GM12891 (cell line): Measurements from ENCODE around the gene UBE2E1.
A peak's percentile ranks its signal among the peaks of the same experiment; 100 is the strongest.

ENCODE experiments used
- DNase-seq: peaks from one replicate; pipeline ENCODE4 v3.0.0; 2011; ENCODE audit warnings: low spot score; ENCODE audit not compliant: insufficient read length
- FAIRE-seq: peaks from 2 replicates; lab custom pipeline; 2011; peaks lifted over from hg19 to GRCh38; lab: Jason Lieb, UNC
- PAX5 ChIP-seq: IDR thresholded peaks from 2 replicates; pipeline ENCODE4 v1.6.1; 2011; ENCODE audit warnings: low read length, moderate library complexity, mild to moderate bottlenecking; ENCODE audit not compliant: insufficient read depth, severe bottlenecking
- POLR2A ChIP-seq: IDR thresholded peaks from 2 replicates; pipeline ENCODE4 v1.6.1; 2011; ENCODE audit warnings: low read depth, low read length, control low read depth
- POLR2AphosphoS5 ChIP-seq: IDR thresholded peaks from 2 replicates; pipeline ENCODE4 v1.6.1; 2011; ENCODE audit warnings: low read depth, low read length, control low read depth
- POU2F2 ChIP-seq: IDR thresholded peaks from 2 replicates; pipeline ENCODE4 v1.6.1; 2011; ENCODE audit warnings: low read depth, mild to moderate bottlenecking, control low read depth, low read length, moderate library complexity
- SPI1 ChIP-seq: IDR thresholded peaks from 2 replicates; pipeline ENCODE4 v1.6.1; 2011; ENCODE audit warnings: low read depth, low read length, control low read depth
- TAF1 ChIP-seq: IDR thresholded peaks from 2 replicates; pipeline ENCODE4 v1.6.1; 2011; ENCODE audit warnings: low read depth, low read length, control low read depth

The UBE2E1 gene

DNA sequence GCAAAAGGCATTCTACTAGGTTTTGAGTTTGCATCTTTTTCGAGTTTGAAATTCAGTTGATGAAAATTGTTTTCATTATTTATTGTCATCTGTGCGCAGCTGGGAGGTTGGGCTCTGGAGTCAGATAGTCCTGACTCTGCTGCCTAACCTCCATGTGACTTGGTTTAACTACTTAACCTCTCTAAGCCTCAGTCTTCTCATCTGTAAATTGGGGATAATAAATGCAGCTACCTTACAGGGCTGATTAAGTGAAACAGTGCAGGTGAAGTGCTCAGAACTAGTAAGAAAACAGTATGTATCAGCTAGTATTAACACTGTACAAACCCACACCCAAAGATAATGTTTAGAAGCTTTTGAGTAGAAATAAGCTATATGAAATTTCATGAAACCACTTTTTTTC, 14.1 kb upstream of the UBE2E1 start:
- DNase-seq (no peak), FAIRE-seq (no peak)
- no peak for TF ChIP-seq POLR2A

DNA sequence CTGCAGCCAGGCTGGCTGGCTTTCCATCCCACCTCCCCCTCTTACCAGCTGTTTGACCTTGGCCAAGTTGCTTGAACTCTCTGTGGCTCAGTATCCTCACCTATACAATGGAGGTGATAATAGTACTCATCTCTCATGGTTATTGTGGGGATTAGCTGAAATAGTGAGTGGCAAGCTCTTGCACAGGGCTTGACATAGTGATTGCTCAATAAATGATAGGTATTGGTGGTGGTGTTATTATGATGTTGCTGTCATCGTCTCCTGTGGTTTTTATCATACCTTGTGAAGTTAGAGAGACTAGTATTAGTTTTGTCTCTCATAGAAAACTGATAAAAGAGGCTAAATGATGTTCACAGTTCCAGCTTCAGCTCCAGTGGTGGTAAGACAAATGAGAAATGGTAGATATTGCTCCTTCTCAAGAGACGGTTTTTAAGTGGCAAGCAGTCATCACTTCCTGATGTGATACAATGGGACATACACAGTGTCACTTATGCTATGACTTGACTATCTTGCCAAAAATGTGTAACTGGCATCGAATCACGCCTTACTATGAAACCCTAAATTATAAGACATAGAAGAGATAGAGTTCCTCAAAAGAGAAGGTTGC, 12.1 kb upstream of the UBE2E1 start:
- DNase-seq (no peak), FAIRE-seq (no peak)
- no peak for TF ChIP-seq TAF1
- TF ChIP-seq POLR2A, result no peak
- no peak for TF ChIP-seq POU2F2
- TF ChIP-seq POLR2AphosphoS5, result no peak
- TF ChIP-seq PAX5, result no peak
- no peak for TF ChIP-seq SPI1

DNA sequence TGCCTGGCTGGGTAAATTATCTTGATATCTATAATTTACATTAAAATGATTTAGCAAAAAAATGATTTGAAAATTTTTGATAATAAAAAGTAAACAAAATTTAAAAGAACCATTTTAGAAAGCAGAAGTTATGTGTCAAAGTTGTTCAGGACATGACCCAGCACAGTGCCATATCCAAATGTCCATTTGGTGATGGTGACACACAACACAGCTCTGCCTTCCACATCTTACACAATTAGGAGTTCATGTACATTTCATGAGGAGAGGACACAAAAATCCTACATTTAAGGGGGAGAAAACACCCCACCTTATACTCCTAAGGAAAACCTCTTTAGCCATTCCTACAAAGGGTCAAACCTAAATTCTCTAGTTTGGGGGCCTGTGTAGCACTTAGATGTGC, 10.7 kb upstream of the UBE2E1 start:
- no peak for FAIRE-seq
- no peak for TF ChIP-seq TAF1
- TF ChIP-seq POU2F2, result no peak
- TF ChIP-seq POLR2AphosphoS5, result no peak
- DNase-seq, result no peak

DNA sequence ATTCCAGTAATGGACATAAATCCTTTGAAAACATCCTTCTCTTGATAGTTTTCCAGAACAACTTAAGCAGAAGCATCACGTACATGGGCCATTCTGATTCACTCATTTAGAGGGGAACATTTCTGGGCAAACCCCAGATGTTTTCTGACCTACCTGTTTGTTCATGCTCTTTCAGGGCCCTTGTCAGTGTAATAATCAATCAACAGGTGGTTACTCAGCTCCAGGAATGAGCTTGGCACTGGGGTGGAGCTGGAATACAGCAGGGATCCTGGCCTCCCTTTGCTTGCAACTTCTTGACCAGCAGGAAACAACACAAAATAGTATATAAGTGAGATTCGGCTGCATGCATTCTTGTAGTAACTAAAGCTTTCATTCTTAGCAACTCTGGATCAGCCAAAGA, 9.2 kb upstream of the UBE2E1 start:
- FAIRE-seq (no peak), DNase-seq (no peak)
- TF ChIP-seq POLR2AphosphoS5 (no peak), SPI1 (no peak), PAX5 (no peak), TAF1 (no peak), POU2F2 (no peak), POLR2A (no peak)

DNA sequence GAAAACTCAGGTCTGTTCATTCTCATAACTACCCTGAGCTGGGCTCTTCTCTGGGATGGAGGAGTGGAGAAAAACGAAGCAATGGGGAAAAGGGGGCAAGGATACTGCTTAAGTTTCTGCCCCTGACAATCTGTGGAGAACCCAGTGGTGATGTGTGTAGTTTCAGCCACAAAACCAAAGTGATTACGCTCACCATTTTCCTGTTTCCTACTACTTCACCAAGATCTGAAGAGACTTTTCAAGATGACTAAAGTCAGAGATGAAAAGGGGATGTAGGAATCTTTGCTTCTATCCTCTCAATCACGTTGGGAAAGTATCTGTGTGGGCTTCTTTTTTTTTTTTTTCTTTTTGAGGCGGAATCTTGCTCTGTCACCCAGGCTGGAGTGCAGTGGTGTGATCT, 8.3 kb upstream of the UBE2E1 start:
- DNase-seq (no peak), FAIRE-seq (peak; percentile 88)
- TF ChIP-seq SPI1, result peak; percentile 74
- no peak for TF ChIP-seq POU2F2

DNA sequence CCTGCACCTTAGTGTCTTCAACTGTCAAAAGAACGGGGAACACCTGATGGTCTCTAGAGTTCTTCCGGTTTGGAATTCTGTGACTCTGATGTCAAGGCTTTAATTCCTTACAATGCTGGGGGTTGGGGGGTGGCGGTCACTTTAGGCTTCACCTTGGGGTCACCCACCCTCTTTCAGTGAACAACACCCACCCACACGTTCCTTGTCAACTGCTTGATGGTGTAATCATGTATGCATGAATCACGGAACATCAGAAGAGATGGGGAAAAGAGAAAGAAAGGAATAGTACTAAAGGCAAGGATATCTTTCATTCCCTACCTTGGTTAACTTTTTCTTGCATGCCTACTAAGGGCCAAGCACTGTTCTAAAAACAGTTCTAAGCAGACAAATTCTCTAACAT, 7.3 kb upstream of the UBE2E1 start:
- TF ChIP-seq POLR2A, result no peak
- no peak for TF ChIP-seq POLR2AphosphoS5
- no peak for TF ChIP-seq SPI1
- no peak for TF ChIP-seq PAX5
- TF ChIP-seq POU2F2, result no peak
- TF ChIP-seq TAF1, result no peak
- peak; percentile 43 for FAIRE-seq
- DNase-seq, result no peak

DNA sequence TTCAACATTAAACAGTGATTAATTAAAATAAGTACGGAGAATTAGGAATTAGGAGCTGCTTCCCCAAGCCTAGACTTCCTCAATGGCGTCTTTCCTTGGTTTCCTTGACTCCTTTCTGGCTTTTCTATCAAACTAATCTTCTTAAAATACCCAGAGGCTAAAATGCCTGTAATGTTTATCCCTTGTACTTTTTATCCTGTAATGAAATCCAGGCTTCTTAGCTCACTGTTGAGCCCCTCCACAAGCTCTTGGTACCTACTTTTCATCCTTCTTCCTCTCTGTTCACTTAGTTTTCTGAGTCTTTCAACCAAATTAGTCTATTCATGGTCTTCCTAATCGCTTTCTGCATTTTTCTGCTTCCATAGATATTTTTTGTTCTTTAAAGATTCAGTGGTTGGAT, 6.9 kb upstream of the UBE2E1 start:
- DNase-seq, result no peak
- no peak for TF ChIP-seq PAX5
- TF ChIP-seq POLR2A, result no peak
- TF ChIP-seq POU2F2, result no peak
- TF ChIP-seq TAF1, result no peak
- TF ChIP-seq POLR2AphosphoS5, result no peak
- no peak for TF ChIP-seq SPI1
- no peak for FAIRE-seq

DNA sequence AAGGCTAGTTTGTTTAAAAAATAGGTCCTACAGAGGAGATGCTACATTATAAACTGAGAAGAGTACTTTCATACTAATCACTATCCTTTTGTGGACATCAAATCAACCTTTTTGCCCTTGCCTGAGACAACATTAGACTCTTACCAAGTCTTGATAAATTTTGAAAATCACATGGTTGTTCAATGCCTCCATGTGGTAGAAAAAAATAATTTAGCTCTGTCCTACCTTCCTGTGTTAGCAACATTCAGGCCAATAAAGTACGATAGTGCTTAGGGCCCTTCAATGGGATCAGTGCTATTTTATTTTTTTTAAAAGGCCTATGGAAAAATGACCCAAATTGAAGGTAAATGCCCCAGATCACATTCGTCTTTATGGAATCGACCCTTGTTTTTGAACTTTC, 5.0 kb upstream of the UBE2E1 start:
- DNase-seq (no peak), FAIRE-seq (no peak)
- TF ChIP-seq SPI1 (no peak), POLR2AphosphoS5 (no peak), POU2F2 (no peak), TAF1 (no peak), POLR2A (no peak), PAX5 (no peak)

DNA sequence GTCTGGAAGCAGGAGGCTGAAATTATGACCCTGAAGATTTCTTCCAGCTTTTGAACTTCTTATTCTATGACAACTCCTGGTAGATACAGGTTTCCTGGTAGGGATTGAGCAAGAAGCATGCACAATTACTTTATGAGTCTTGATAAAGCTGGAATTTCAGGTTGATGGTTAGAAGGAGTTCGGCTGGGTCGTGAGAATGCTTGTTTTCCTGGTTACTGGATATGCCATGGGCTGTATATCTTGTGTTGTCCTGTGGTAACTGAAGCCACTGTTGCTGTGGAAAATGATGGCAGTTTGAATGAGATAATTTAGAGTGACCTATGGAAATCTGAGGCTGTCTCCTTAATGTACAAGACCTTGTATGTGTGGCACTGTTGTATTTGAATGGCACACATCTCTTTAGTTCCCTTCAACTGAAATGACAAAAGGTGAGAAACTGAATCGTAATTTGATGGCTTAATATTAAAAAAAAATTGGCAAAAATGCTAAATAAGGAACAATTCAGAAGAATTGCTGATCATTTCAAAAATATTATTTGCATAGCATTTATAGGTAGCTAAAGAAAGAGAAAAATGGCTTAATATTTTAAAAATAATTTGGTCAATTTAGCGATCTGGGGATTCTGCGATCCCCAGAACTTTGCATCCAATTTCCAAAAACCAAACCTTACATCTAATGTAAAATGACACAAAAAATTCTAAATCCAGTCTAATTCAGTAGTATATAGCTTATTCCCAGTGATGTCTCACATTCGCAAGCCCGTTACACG, 1.1 kb upstream of the UBE2E1 start:
- DNase-seq (no peak), FAIRE-seq (no peak)
- TF ChIP-seq TAF1, result no peak
- TF ChIP-seq PAX5, result no peak
- no peak for TF ChIP-seq SPI1
- no peak for TF ChIP-seq POLR2A
- no peak for TF ChIP-seq POLR2AphosphoS5
- no peak for TF ChIP-seq POU2F2

DNA sequence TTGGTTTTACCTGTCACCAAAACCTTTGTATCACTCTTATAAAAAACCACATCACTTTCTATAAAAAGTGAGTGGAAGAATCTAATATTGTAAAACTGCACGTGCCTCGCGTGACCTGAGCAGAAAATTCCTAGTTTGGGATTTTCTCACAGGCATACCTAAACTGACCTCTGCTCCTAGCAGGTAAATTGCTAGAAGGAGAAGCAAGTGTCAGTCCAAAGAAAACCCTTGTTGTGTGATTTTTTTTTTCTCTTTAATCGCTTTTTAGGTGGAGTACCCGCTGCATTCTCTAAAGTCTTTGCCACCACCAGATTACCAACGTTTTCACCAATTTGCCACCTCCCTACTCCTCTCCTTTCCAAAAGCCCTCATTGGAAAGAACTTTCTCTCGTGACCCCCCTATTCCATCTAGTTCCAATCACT, 534 bp upstream of the UBE2E1 start:
- peak; percentile 57 for FAIRE-seq
- DNase-seq, result no peak

More for the DNA sequence above, 534 bp upstream of the UBE2E1 start:
- TF ChIP-seq POU2F2 (no peak), POLR2A (no peak), TAF1 (no peak), PAX5 (no peak), SPI1 (no peak), POLR2AphosphoS5 (no peak)
